Adipocyte (in vitro differentiated cells): ENCODE data around the gene SENP1.

Source experiments
- DNase-seq: peaks from one replicate; pipeline ENCODE4 v3.0.0-alpha.2; 2015; ENCODE audit warnings: low read depth
- H3K27me3 ChIP-seq: replicated peaks from 2 replicates; pipeline ENCODE4 v1.7.0; 2013; ENCODE audit warnings: mild to moderate bottlenecking, low read length, moderate library complexity; ENCODE audit not compliant: control insufficient read depth, insufficient read depth
- H3K36me3 ChIP-seq: 2 replicates; pipeline ENCODE4 v1.7.0; 2013; ENCODE audit warnings: low read length, mild to moderate bottlenecking, moderate library complexity; ENCODE audit not compliant: control insufficient read depth, insufficient read depth, severe bottlenecking
- H3K4me1 ChIP-seq: 2 replicates; pipeline ENCODE4 v1.7.0; 2013; ENCODE audit warnings: mild to moderate bottlenecking, low read length, moderate library complexity; ENCODE audit not compliant: control insufficient read depth, insufficient read depth
- H3K4me3 ChIP-seq: 2 replicates; pipeline ENCODE4 v1.7.0; 2013; ENCODE audit warnings: mild to moderate bottlenecking, low read length, moderate library complexity
- H3K9ac ChIP-seq: 2 replicates; pipeline ENCODE4 v1.7.0; 2013; ENCODE audit warnings: mild to moderate bottlenecking, low read length, moderate library complexity
- H3K9me3 ChIP-seq: 2 replicates; pipeline ENCODE4 v1.7.0; 2013; ENCODE audit warnings: mild to moderate bottlenecking, low read length, moderate library complexity; ENCODE audit not compliant: control insufficient read depth

The SENP1 gene

GRCh38 chr12:48109424-48109823 lies 3.5 kb upstream of the SENP1 start:
- H3K36me3 ChIP-seq: no peaks in the 10 kb centered on the region
- H3K9me3 ChIP-seq: no peaks in the 10 kb centered on the region
- peaks cover 16% of the 10 kb centered on the region for H3K4me1 ChIP-seq
- H3K9ac ChIP-seq: no peak overlapping the region
- DNase-seq: no peak
- no peak overlapping the region for H3K4me3 ChIP-seq
- H3K27me3 ChIP-seq: peaks cover 8% of the 10 kb centered on the region

- Histone ChIP-seq H3K27me3 (peaks cover 4% of the 10 kb centered on the region), H3K4me3 (peak overlapping the region; percentile 94), H3K4me1 (peaks cover 19% of the 10 kb centered on the region), H3K36me3 (no peaks in the 10 kb centered on the region), H3K9me3 (no peaks in the 10 kb centered on the region), H3K9ac (peak overlapping the region; percentile 96)
- DNase-seq: no peak
Observed at GRCh38 chr12:48106681-48107613, 1.1 kb upstream of the SENP1 start.

DNA sequence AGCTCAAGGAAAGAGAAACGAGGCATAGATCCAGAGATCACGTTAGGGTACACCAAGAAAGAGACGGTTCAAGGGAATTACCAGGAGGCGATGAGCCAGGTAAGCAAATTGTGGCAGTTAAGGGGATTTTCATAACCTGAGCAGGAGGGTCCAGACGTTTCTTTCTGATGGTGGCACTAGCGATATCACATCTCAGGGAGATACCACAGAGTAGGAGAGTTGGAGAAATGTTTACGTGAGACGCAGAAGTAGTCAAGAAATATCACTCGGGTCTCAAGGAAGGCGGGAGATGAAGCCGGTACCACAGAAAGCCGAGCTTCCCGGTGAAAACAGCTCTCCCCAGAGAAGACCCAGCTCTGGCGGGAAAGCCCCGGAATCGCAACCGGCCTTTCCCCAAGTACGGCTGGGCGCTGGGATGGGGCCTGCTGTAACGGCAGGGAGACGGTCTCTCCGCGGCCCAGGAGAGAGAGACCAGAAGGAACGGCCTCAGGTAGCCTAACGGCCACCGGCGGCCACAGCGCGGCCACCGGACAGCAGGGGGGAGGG lies 485 bp downstream of the SENP1 start:
- DNase-seq: peak; percentile 63
- Histone ChIP-seq H3K36me3 (no peaks in the 10 kb centered on the region), H3K9me3 (no peaks in the 10 kb centered on the region), H3K27me3 (peaks cover under 1% of the 10 kb centered on the region), H3K4me1 (peaks cover 19% of the 10 kb centered on the region), H3K9ac (peak overlapping the region; percentile 96), H3K4me3 (peak overlapping the region; percentile 94)

- peak overlapping the region; percentile 94 for H3K4me3 ChIP-seq
Observed at GRCh38 chr12:48104531-48104930, 1.3 kb downstream of the SENP1 start.

DNA sequence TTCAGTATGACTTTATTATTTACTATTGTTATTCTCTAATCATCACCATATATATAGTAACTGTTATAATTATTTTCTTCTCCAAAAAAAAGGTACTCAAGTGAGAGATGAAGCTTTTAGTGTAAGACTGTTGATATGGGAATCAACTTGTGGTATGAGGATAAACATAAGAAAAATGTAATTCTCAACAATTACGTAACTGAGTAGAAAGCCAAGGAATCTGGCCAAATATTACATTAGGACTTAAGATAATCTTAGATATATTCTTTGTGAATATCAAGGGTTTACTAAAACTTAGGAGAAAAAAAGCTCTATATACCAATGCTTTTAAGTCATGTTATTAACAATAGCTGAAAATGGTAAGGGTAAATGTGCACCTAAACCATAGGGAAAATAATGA lies 13.3 kb downstream of the SENP1 start:
- DNase-seq: peak; percentile 62
- H3K36me3 ChIP-seq: peaks cover 50% of the 10 kb centered on the region
- no peaks in the 10 kb centered on the region for H3K9me3 ChIP-seq
- no peak overlapping the region for H3K4me3 ChIP-seq
- H3K9ac ChIP-seq: no peak overlapping the region
- peaks cover 6% of the 10 kb centered on the region for H3K4me1 ChIP-seq
- H3K27me3 ChIP-seq: no peaks in the 10 kb centered on the region

More at GRCh38 chr12:48104531-48104930, 1.3 kb downstream of the SENP1 start:
- Histone ChIP-seq H3K36me3 (no peaks in the 10 kb centered on the region), H3K4me1 (peaks cover 19% of the 10 kb centered on the region), H3K9ac (peak overlapping the region; percentile 96), H3K9me3 (no peaks in the 10 kb centered on the region), H3K27me3 (no peaks in the 10 kb centered on the region)
- DNase-seq: no peak

DNA sequence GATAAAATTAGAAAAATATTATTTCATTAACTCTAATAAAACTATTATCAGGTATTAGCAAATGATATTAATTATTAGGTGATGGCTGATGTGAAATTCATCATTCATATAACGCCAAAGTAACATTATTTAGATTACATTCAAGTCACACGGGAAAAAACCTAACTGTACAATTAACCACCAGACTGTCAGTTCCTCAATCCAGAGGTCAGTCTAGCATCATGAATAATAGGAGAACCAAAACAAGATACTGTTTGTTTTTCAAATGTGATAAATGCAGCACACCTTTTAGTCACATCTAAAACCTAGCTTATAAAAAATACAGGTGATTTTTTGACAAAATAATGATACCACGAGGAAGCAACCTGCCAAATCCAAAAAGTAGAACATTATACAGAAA lies 19.6 kb downstream of the SENP1 start:
- Histone ChIP-seq H3K4me3 (no peak overlapping the region), H3K9ac (no peak overlapping the region), H3K27me3 (no peaks in the 10 kb centered on the region), H3K4me1 (no peaks in the 10 kb centered on the region), H3K36me3 (peaks cover 47% of the 10 kb centered on the region), H3K9me3 (no peaks in the 10 kb centered on the region)
- DNase-seq: no peak

- no peaks in the 10 kb centered on the region for H3K9me3 ChIP-seq
- no peaks in the 10 kb centered on the region for H3K27me3 ChIP-seq
- H3K9ac ChIP-seq: no peak overlapping the region
- peaks cover 4% of the 10 kb centered on the region for H3K4me1 ChIP-seq
- H3K36me3 ChIP-seq: peaks cover 46% of the 10 kb centered on the region
- DNase-seq: no peak
- H3K4me3 ChIP-seq: no peak overlapping the region
Observed at GRCh38 chr12:48084841-48085460, 20.9 kb downstream of the SENP1 start.

DNA sequence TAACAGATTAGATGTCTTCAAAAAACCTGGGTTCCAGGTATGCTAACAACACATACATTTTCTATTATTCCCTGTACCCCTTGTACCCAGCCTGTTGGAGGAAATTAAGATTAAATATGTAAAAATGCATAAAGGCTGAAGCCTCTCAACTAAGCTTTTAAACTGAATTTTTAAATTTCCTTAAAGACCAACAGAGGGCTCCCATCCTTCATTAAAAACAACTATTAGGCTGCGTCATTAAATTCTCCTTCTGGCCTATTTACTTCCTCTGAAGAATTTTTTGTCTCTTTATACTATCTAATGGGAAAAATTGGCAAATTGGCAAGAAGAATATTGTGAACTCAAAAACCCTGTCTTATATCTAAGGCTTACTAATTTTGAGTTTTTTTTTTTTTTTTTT lies 21.8 kb downstream of the SENP1 start:
- Histone ChIP-seq H3K36me3 (peaks cover 44% of the 10 kb centered on the region), H3K4me3 (no peak overlapping the region), H3K9me3 (no peaks in the 10 kb centered on the region), H3K9ac (no peak overlapping the region), H3K4me1 (peaks cover 13% of the 10 kb centered on the region), H3K27me3 (no peaks in the 10 kb centered on the region)
- DNase-seq: peak; percentile 37

GRCh38 chr12:48080821-48081220 lies 25.1 kb downstream of the SENP1 start:
- H3K36me3 ChIP-seq: peaks cover 20% of the 10 kb centered on the region
- H3K9me3 ChIP-seq: no peaks in the 10 kb centered on the region
- no peak overlapping the region for H3K4me3 ChIP-seq
- H3K9ac ChIP-seq: no peak overlapping the region
- no peak for DNase-seq
- no peaks in the 10 kb centered on the region for H3K27me3 ChIP-seq
- H3K4me1 ChIP-seq: peaks cover 19% of the 10 kb centered on the region

DNA sequence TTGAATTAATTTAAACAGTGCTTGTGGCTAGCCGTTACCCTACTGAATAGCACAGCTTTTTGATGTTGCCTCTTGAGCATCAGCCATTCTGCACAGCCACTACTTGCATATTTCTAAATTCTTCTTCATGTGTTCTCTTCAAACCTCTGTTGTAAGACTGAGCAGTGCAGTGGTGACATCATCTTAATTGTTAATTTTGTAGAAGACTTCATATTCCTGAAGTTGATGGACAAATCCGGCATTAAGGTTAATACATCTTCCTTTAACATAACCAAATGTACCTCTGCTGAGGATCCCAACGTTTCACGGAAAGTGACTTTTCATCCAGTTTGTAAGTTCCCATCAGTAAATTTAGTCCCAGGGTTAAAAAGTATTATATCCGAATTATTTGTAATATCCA lies 25.6 kb downstream of the SENP1 start:
- Histone ChIP-seq H3K9ac (no peak overlapping the region), H3K4me1 (peaks cover 19% of the 10 kb centered on the region), H3K9me3 (no peaks in the 10 kb centered on the region), H3K4me3 (no peak overlapping the region), H3K27me3 (no peaks in the 10 kb centered on the region), H3K36me3 (peaks cover 15% of the 10 kb centered on the region)
- no peak for DNase-seq

GRCh38 chr12:48078901-48079300 lies 27.0 kb downstream of the SENP1 start:
- peak; percentile 65 for DNase-seq
- H3K36me3 ChIP-seq: peaks cover 18% of the 10 kb centered on the region
- peaks cover 19% of the 10 kb centered on the region for H3K4me1 ChIP-seq
- H3K4me3 ChIP-seq: no peak overlapping the region
- no peaks in the 10 kb centered on the region for H3K9me3 ChIP-seq
- no peaks in the 10 kb centered on the region for H3K27me3 ChIP-seq
- H3K9ac ChIP-seq: peak overlapping the region; percentile 78
